B cell (primary cell): ENCODE measurements around the gene ADRB2. TPM values are rescaled to one million over a fixed set of nuclear protein-coding genes. Genes with fewer than 3 reads are reported as not detected.

Experiments used
- ATAC-seq: fragments of 200-7000 bp; cut with Tn5 transposase; one replicate; pipeline ENCODE4 v1.10.0; 2021; ENCODE audit warnings: low read depth, mild to moderate bottlenecking, moderate number of reproducible peaks, moderate library complexity
- CTCF ChIA-PET: fragments of 350-600 bp; sonication (Branson Sonifier 250); formaldehyde crosslinking; loops from one replicate; lab custom pipeline; 2021; ENCODE audit warnings: antibody characterized with exemption, inconsistent platforms; lab: Charles Lee
- POLR2A ChIA-PET: fragments of 350-600 bp; sonication (Branson Sonifier 250); formaldehyde crosslinking; loops from one replicate; lab custom pipeline; 2021; ENCODE audit warnings: antibody characterized with exemption; lab: Charles Lee
- DNase-seq: peaks from one replicate; pipeline ENCODE4 v3.0.0; 2013
- H2AFZ ChIP-seq: 2 replicates; pipeline ENCODE4 v1.6.1; 2012; ENCODE audit warnings: mild to moderate bottlenecking, low read depth, low read length; ENCODE audit not compliant: insufficient read depth, poor library complexity, severe bottlenecking
- H3K27ac ChIP-seq, 2 donors: 1 replicate in 1 of 2; 2 replicates in 1 of 2; pipeline ENCODE4 v1.5.1; 2012 to 2013; ENCODE audit warnings: low read length in 2 of 2, mild to moderate bottlenecking in 2 of 2, moderate library complexity in 1 of 2
- H3K27me3 ChIP-seq, 4 experiments: fragments of 200-600 bp in 1 of 4; sonication (generic) in 1 of 4; replicated peaks in 1 of 4; 1 replicate in 2 of 4; 2 replicates in 2 of 4; pipeline versions ENCODE4 v1.6.1 to v1.7.0; 2013 to 2016; ENCODE audit warnings: low read length in 3 of 4, mild to moderate bottlenecking in 2 of 4, mixed read lengths in 1 of 4, moderate library complexity in 1 of 4; ENCODE audit not compliant: insufficient read depth in 4 of 4, control insufficient read depth in 3 of 4; ENCODE audit errors: control extremely low read depth in 1 of 4
- H3K36me3 ChIP-seq, 2 experiments: replicated peaks in 1 of 2; 1 replicate in 1 of 2; 2 replicates in 1 of 2; pipeline versions ENCODE4 v1.6.1 to v1.7.1; 2013; ENCODE audit warnings: low read length in 1 of 2; ENCODE audit not compliant: insufficient read depth in 2 of 2, control insufficient read depth in 1 of 2; ENCODE audit errors: control extremely low read depth in 1 of 2, extremely low read depth in 1 of 2
- H3K4me1 ChIP-seq, 2 donors: fragments of 200-600 bp in 1 of 2; sonication (generic) in 1 of 2; 1 replicate in 1 of 2; 2 replicates in 1 of 2; pipeline versions ENCODE4 v1.5.1 to v1.6.1; 2013 to 2017; ENCODE audit warnings: low read length in 2 of 2; ENCODE audit not compliant: control insufficient read depth in 2 of 2, insufficient read depth in 2 of 2
- H3K4me2 ChIP-seq: replicated peaks from 2 replicates; pipeline ENCODE3; 2012; ENCODE audit warnings: mild to moderate bottlenecking, low read depth, low read length; ENCODE audit not compliant: poor library complexity, severe bottlenecking
- H3K4me3 ChIP-seq, 5 experiments: fragments of 200-600 bp in 1 of 5; sonication (generic) in 1 of 5; 1 replicate in 3 of 5; 2 replicates in 2 of 5; pipeline versions ENCODE4 v1.5.1 to v1.7.0; 2011 to 2016; ENCODE audit warnings: low read length in 4 of 5, mild to moderate bottlenecking in 4 of 5, low read depth in 2 of 5, control low read depth in 1 of 5, moderate library complexity in 1 of 5; ENCODE audit not compliant: insufficient read depth in 1 of 5; ENCODE audit errors: control extremely low read depth in 1 of 5, extremely low read depth in 1 of 5
- H3K79me2 ChIP-seq: fragments of 200-600 bp; sonication (generic); one replicate; pipeline ENCODE4 v1.6.0; 2016; ENCODE audit warnings: low read length; ENCODE audit not compliant: control insufficient read depth, insufficient read depth
- H3K9ac ChIP-seq: fragments of 200-600 bp; sonication (generic); 2 replicates; pipeline ENCODE4 v1.6.1; 2017; ENCODE audit warnings: mild to moderate bottlenecking, low read length, moderate library complexity
- H3K9me3 ChIP-seq, 3 donors: one replicate each; pipeline versions ENCODE4 v1.6.1 to v1.7.1; 2013; ENCODE audit warnings: low read length in 2 of 3; ENCODE audit not compliant: control insufficient read depth in 2 of 3, insufficient read depth in 1 of 3; ENCODE audit errors: control extremely low read depth in 1 of 3
- H4K20me1 ChIP-seq: 2 replicates; pipeline ENCODE4 v1.6.0; 2012; ENCODE audit warnings: mild to moderate bottlenecking, low read length; ENCODE audit not compliant: insufficient read depth, control insufficient read depth, poor library complexity, severe bottlenecking
- H3K27ac Mint-ChIP-seq: one replicate; pipeline ENCODE4 v1.8.0; 2021; ENCODE audit warnings: mixed read lengths
- H3K27me3 Mint-ChIP-seq: one replicate; pipeline ENCODE4 v1.8.0; 2021; ENCODE audit warnings: mixed read lengths
- H3K4me1 Mint-ChIP-seq: one replicate; pipeline ENCODE4 v1.8.0; 2021; ENCODE audit warnings: mixed read lengths
- H3K4me3 Mint-ChIP-seq: one replicate; pipeline ENCODE4 v1.8.0; 2021; ENCODE audit warnings: mixed read lengths
- H3K9me3 Mint-ChIP-seq: one replicate; pipeline ENCODE4 v1.8.0; 2022; ENCODE audit warnings: mixed read lengths; ENCODE audit not compliant: insufficient read depth
- EZH2 ChIP-seq: IDR thresholded peaks from 2 replicates; pipeline ENCODE4 v1.6.1; 2012; ENCODE audit warnings: borderline replicate concordance, low read depth, mild to moderate bottlenecking, moderate library complexity, low read length; ENCODE audit not compliant: insufficient read depth, poor library complexity, severe bottlenecking
- WGBS: methylation state at CpG from one replicate; pipeline ENCODE4 v1.1.5; 2013; ENCODE audit warnings: missing lambda C conversion rate; ENCODE audit not compliant: insufficient coverage; 5-methylcytosine and 5-hydroxymethylcytosine counted together
- intact Hi-C: fragments of 100-400 bp; cut with micrococcal nuclease; formaldehyde crosslinking; loops from one replicate; pipeline ENCODE4 v1.10.0; 2022
- polyA plus RNA-seq: library from polyadenylated mRNA; depleted of rRNA; stranded (reverse); fragments of >200 nt; gene quantifications from 2 replicates; pipeline ENCODE4 v1.2.3, GENCODE V29; 2012
- total RNA-seq, 2 donors: library from RNA; stranded (reverse); fragments of 120-200 nt in 1 of 2; gene quantifications; 1 replicate in 1 of 2; 2 replicates in 1 of 2; pipeline versions ENCODE4 v1.2.3 to v1.2.4, GENCODE V29; 2013 to 2022
- TF ChIP-seq, protein P1 (sequence below): fragments of 200-600 bp; IDR thresholded peaks from one replicate; pipeline ENCODE4 v1.8.0; 2022; ENCODE audit warnings: antibody characterized with exemption, mild to moderate bottlenecking

Gene ADRB2
- total and polyA plus RNA-seq, 2 donors (not counting 1 experiment from before 2014, with no cell fraction given): 6.0 to 12.4 TPM

DNA sequence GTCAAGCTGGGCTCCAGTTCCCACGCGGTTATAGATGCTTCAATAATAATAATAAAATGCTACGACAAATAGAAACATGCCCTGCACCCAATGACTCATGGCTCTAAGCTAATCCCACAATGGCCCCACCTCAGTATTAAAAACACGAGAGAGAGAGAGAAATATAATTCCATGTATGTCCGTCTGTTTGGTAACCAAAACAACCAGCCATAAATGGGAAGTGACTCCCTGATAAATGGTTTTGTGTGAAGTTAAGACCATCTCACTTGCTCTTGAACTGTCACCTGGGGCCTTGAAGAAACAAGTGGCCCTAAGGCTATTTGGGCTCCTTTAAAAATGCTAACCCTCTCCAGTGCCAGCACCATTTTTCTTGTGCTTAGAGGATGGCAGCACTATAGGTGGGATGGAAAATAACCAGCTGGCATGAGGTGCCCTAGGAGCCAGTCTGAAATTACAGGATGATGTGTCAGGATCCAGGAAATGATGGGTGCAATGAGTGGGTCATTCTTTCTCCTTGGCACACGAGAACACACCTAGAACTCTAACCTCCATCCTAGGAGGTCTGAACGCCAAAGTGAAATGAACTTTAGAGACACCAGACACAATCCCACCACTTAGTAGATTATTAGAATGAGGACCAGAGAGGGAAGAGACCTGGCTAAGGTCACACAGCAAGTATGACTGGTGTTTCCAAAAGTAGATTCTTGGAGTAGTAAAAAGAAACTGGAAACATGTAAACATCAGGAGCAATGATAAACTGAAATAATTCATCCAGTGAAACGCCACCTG is 35.7 kb upstream of the ADRB2 start:
- H3K4me1 ChIP-seq: peaks cover 19 to 22% of the 10 kb centered on the region in 2 donors
- H4K20me1 ChIP-seq: no peaks in the 10 kb centered on the region
- H3K9ac ChIP-seq: no peak overlapping the region
- H3K36me3 ChIP-seq: no peaks in the 10 kb centered on the region
- H3K27ac Mint-ChIP-seq: no peak overlapping the region
- H3K9me3 ChIP-seq: no peaks in the 10 kb centered on the region
- ChIA-PET CTCF (interaction anchor here (1.3 to 1.8 kb wide), 3 partner anchors 10 to 167 kb away, joined by 3 to 4 read pairs (median 4); no protein-coding TSS in a partner anchor), POLR2A (no interaction called here)
- ATAC-seq (no peak), DNase-seq (no peak)
- H3K4me3 Mint-ChIP-seq: no peak overlapping the region
- WGBS: no CpG with 5 or more reads among the region's 8 CpGs
- no peaks in the 10 kb centered on the region for H3K79me2 ChIP-seq
- H3K9me3 Mint-ChIP-seq: no peaks in the 10 kb centered on the region
- H2AFZ ChIP-seq: no peak overlapping the region
- intact Hi-C loops: no loop called here
- H3K4me2 ChIP-seq: no peak overlapping the region
- no peak for TF ChIP-seq EZH2
- TF ChIP-seq, protein P1, sequence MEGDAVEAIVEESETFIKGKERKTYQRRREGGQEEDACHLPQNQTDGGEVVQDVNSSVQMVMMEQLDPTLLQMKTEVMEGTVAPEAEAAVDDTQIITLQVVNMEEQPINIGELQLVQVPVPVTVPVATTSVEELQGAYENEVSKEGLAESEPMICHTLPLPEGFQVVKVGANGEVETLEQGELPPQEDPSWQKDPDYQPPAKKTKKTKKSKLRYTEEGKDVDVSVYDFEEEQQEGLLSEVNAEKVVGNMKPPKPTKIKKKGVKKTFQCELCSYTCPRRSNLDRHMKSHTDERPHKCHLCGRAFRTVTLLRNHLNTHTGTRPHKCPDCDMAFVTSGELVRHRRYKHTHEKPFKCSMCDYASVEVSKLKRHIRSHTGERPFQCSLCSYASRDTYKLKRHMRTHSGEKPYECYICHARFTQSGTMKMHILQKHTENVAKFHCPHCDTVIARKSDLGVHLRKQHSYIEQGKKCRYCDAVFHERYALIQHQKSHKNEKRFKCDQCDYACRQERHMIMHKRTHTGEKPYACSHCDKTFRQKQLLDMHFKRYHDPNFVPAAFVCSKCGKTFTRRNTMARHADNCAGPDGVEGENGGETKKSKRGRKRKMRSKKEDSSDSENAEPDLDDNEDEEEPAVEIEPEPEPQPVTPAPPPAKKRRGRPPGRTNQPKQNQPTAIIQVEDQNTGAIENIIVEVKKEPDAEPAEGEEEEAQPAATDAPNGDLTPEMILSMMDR: no peak
- no peak overlapping the region for H3K27ac ChIP-seq
- H3K27me3 Mint-ChIP-seq: no peaks in the 10 kb centered on the region
- H3K27me3 ChIP-seq: no peaks in the 10 kb centered on the region
- H3K4me3 ChIP-seq: no peak overlapping the region
- H3K4me1 Mint-ChIP-seq: peaks cover 28% of the 10 kb centered on the region

DNA sequence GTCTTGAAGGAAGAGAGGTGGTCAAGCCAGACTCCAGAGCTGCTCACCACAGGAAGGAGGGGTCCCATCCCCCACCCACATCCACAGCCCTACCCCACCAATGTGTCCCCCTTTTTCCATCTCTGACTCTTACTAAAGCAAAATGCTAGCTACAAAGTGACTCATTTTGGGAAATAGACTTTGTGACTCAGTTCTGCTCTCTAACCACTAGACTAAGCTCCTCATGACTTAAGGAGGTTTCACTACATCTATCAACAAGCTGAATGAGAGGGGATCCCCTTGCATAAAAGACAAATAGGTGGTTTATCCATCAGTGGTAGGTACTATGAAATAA is 35.1 kb upstream of the ADRB2 start:
- Histone ChIP-seq H3K27me3 (no peaks in the 10 kb centered on the region), H3K4me1 (peaks cover 19 to 22% of the 10 kb centered on the region in 2 donors), H3K79me2 (no peaks in the 10 kb centered on the region), H3K4me2 (no peak overlapping the region), H3K9ac (no peak overlapping the region), H3K9me3 (no peaks in the 10 kb centered on the region), H3K36me3 (no peaks in the 10 kb centered on the region), H3K27ac (no peak overlapping the region), H4K20me1 (no peaks in the 10 kb centered on the region), H2AFZ (no peak overlapping the region), H3K4me3 (no peak overlapping the region)
- no peaks in the 10 kb centered on the region for H3K27me3 Mint-ChIP-seq
- POLR2A ChIA-PET: no interaction called here
- H3K27ac Mint-ChIP-seq: no peak overlapping the region
- H3K9me3 Mint-ChIP-seq: no peaks in the 10 kb centered on the region
- H3K4me1 Mint-ChIP-seq: peaks cover 31% of the 10 kb centered on the region
- ATAC-seq (no peak), DNase-seq (no peak)
- no peak overlapping the region for H3K4me3 Mint-ChIP-seq
- TF ChIP-seq, protein P1: no peak
- TF ChIP-seq EZH2: no peak
- CTCF ChIA-PET: interaction anchor here (1.3 to 1.8 kb wide), 2 partner anchors 10 to 27 kb away, joined by 3 to 4 read pairs; no protein-coding TSS in a partner anchor
- intact Hi-C loops: no loop called here
